Inferior parietal cortex (tissue), 1 donor: Measurements from ENCODE around the gene APOBEC3B.
"Not testable (repeated sequence)": the region's sequence is repeated elsewhere in the genome, so short reads cannot be mapped to it uniquely, and the experiment has no call there.

Source experiments
- DNase-seq: peaks from one replicate; pipeline ENCODE4 v3.0.0-alpha.2; 2016; ENCODE audit errors: extremely low spot score

APOBEC3B gene

DNA sequence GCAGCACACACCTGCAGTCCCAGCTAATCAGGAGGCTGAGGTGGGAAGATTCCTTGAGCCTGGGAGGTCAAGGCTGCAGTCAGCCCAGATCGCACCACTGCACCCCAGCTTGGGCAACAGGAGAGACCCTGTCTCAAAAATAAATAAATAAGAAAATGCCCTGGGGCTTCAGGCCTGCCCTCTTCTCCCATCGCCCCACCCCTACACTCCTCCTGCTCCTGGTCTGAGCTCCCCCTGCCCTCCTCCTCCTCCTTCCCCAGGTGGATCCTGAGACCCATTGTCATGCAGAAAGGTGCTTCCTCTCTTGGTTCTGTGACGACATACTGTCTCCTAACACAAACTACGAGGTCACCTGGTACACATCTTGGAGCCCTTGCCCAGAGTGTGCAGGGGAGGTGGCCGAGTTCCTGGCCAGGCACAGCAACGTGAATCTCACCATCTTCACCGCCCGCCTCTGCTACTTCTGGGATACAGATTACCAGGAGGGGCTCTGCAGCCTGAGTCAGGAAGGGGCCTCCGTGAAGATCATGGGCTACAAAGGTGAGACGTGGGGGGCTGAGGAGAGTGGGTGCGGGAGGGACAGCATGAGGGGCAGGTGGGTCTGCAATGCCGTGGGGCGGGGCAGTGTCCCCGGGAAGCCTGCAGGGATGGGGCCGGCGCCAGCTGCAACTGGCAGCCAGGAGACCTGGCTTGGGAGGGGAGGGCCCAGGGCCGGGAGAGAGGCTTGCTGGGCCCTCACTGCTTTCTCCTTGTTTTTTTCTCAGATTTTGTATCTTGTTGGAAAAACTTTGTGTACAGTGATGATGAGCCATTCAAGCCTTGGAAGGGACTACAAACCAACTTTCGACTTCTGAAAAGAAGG lies 49.5 kb downstream of the APOBEC3B start:
- DNase-seq, result not testable (repeated sequence)

DNA sequence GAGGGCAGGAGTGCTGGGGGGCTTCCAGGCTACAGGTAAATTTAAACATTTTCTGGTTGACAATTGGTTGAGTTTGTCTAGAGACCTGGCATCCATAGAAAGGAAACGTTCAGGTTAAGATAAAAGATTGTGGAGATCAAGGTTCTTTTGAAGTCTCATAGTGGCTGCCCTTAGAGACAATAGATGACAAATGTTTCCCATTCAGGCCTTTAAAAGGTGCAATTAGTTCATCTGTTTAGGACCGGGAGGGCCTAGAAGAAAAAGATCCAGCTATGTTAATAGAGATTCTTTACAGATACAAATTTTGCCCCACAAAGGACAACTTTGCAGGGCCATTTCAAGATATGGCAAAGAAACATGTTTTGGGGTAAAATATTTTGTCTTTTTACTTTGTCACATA lies 54.9 kb downstream of the APOBEC3B start:
- not testable (repeated sequence) for DNase-seq

DNA sequence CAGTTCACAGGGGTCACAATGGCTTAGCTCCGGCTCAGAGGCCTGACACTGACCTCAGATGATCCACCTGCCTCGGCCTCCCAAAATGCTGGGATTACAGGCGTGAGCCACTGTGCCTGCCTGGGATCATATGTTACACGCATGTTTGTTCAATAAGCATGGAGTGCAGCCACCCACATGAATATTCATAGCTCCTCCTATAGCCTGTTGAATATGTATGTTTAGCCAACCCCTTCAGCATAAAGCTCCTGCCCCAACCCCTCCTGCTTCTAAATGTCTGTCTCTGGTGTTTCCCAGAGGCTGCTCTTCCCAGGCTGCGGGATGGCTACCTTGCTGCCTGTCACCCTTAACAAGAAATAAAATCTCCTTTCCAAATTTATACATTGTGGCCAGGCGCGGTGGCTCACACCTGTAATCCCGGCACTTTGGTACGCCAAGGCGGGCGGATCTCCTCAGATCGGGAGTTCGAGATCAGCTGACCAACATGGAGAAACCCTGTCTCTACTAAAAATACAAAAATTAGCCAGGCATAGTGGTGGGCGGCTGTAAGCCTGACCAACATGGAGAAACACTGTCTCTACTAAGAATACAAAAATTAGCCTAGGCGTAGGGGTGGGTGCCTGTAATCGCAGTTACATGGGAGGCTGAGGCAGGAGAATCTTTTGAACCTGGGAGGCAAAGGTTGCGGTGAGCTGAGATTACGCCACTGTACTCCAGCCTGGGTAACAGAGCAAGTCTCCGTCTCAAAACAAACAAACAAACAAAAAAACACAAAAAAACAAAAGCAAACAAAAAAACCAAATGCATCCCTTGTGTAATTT lies 57.4 kb downstream of the APOBEC3B start:
- no peak for DNase-seq

DNA sequence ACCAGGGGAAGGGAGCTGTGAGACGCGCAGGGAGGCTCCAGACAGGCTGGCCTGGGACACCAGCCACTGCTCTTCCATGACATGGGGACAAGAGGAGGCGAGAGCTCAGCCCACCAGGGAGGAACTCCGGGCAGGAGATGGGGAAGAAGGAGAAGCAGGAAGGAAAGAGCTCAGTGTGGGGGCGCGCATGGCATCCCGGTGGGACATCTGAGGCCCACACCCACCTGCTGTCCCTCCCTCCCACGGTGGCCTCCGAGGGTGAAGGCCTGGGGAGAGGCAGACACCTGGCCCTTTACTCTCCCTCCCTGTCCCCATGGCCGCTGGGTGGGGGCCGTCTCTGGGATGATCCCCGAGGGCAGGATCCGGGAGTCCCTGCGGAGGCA lies 58.0 kb downstream of the APOBEC3B start:
- DNase-seq, result not testable (repeated sequence)

DNA sequence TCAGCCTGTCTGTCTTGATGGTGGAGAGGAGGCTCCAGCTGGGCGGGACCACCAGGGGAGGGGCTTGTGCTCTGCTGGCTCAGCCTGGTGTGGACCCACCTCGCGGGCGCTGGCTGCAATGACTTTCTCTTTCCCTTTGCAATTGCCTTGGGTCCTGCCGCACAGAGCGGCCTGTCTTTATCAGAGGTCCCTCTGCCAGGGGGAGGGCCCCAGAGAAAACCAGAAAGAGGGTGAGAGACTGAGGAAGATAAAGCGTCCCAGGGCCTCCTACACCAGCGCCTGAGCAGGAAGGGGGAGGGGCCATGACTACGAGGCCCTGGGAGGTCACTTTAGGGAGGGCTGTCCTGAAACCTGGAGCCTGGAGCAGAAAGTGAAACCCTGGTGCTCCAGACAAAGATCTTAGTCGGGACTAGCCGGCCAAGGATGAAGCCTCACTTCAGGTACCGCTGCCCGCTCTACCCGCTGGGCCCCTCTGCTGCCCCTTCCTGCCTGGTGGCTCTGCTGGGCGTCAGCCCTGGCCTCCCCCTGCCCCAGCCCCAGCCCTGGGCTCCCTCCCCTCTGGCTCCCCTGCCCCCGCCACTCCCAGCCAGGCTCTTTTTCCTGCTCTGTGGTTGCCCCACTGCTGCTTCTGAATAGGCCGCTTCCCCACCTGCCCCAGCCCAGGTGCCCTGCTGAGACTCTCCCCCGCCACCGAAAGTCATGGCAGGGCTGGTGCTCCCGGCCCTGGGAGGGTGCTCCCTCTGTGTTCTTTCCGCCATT lies 58.6 kb downstream of the APOBEC3B start, which contains the start of gene APOBEC3F:
TSS of gene APOBEC3F (plus strand) at position 327 of the 759 bp plus-strand sequence. CDS start at position 424, 97 bp downstream.
- DNase-seq, result not testable (repeated sequence)

DNA sequence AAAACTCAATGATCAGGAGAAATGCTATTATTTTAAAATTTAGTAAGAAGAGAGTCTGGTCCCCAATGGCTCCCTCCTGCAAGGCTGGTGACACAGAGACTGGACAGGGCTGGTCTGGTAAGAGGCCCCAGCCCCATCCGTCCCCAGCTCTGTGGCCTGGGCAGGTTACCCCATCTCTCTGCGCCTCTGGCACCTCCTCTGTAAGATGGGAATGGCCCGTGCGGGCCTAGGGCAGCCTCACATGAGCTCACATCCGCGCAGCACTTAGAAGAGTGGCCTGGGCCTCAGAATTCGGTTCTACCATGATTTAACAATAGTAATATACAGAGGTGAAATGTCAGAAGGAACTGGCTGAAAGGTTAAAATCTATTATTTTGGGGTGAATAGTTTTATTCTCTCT lies 59.8 kb downstream of the APOBEC3B start:
- no peak for DNase-seq
